ENCODE measurements around the gene GJD2.

Gene GJD2

DNA sequence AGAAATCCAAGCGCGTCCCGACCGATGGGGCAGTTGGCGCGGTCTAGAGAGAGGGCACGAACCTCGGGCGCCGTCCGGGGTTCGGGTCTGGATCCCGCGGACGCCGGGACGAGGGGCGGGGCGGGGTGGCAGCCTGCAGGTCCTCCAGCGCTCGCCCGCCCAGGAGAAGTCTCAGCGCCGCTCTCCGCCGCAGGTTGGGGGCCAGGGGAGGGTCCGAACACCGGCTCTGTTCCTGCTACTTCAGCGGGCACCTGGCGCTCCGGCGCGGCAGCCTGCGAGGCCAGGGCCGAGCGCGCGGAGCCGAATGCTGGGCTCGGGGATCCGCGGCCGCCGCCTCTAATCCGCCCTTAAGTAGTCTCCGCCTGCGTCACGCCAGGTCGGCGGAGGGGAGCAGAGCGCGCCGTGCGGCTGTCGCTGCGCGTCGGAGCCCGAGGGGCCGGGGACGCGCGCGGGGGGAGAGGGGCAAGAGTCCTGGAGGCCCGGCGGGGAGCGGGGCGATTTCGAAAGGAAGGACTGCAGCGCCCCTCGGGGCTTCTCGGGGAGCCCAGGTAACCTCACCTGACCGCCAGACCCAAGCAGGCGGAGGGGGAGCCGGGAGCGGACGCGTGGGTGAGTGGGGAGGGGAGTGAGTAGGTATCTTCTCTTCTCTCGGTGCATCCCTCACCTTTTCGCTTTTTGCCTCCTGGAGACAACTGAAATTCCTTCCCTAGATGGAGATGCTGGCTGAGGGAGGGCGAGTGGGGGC, at the start of gene GJD2:
Gene GJD2 (minus strand): TSS at position 325 of the 745 bp plus-strand sequence. CDS start 510 bp downstream, outside the sequence.
- DNase-seq (ENCODE audit: low read depth), result no peak

DNA sequence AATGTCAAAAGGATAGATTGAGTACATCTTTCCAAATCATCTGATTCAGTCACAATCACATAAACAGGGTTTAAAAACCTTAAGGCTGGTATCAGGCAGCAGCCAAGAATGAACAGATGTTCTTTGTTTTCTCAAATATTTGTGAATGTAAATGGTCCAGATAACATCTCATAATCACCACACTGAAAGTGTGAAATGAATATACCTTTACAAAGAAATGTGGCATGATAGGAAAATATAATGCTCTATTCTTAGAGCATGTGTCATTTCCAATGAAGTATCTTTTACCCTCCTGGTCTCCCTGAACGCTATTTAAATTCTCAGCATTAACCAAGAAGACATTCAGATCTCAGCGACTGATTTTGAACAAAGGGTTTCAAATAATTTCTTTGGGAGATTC, 49.3 kb upstream of the GJD2 start:
- no peak for DNase-seq (ENCODE audit: low read depth)

DNA sequence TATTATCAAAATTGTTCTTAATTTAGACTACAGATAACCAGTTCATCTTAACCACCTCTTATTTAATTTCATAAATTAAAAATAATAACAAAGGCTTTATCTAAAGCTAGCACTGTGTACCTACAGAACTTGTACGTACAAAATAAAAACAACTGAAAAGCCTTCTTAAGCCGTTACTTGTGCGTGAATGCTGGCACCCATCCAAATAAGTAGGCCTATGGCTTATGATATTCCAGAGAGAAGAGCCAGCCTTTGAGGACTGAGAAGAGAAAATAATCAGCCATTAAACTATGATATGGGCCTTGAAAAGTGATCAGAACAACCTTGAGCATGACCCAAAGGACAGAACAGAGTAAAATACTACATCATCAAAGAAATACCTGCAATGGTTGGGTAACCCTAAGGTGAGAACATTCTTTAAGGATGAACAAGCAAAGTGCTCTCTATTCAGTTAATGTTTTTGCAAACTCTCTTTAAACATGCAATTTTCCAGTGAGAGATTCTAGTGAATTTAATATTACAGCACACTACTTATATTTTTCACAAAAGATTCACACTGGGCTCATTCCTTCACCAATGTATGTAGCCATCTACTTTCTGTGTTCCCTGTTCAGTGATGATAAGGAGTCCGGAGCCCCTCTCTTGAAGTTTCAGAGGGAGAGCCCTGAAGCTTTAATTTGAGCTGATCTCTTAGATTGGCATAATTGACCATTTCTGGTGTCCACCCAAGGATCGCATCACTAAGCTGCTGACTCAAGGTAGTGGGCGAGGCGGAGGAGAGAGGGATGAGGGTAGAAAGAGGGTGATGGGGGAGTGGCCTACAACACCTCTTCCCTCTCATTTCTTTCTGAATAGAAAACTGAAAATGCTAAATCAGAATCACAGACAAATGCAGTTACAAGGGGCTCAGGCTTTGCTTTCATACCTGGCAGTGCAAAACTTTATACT, 48.3 kb upstream of the GJD2 start:
- DNase-seq (ENCODE audit: low read depth), result no peak

DNA sequence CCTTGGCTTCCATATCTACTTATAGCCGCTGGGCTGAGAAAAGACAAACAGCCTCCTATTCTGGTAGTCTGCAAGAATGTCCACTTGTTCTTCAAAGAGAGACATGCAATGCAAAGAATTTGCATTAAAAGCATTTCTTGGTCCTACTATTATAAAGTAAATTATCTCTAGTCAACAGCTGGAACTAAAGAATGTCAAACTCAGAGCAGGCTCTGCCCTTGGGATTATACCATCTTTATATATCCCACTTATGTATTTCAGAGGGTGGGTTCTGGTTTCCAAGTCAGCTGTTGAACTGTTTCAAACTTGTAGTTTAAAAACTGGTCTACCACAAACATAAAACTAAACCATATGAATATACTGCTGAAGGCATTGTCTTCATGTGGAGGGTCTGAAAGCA, 47.6 kb upstream of the GJD2 start:
- DNase-seq (ENCODE audit: low read depth), result no peak

DNA sequence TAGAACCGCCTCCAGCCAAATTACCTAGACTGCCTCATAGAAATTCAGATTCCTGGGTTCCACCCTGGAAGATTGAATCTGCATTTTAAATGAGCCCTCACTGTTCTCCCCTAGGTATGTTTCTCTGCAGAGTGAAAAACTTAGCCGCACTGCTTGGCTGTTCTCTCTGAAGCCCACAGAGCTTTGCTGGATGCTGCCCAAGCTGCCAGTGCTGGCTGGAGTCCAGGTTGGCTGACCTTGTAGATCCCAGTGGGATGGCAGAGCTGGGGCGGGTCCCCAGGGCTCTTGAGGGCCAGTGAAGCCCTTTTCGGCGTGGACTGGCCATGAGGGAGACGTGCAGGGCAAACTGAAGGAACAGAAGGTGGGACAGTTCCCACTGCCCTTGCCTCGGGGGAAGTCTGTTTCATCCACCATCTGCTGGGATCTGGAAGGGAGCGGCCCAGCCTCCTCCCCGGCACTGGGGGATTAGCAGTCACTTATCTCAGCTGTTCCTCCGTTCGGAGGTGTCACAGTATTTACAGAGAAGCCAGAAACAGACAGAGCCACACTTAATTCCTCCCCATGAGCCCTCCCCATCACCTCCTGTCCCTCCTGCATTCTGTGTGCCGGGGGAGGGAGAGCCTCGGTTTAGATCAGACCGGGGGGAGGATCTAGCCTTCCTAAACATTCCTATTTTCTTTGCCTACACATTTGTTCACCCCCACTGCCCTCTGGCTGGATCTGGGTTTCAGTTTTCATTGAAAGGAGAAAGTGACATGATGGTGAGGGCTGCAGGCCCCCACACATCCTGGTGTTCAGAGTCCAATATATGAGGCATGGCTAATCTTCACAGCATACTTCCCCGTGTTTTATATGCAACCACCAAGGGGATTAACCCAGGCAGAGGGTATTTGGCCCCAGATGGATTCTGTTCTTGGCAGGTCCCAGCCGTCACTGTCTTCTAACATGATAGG, 44.6 kb upstream of the GJD2 start:
- DNase-seq (ENCODE audit: low read depth), result no peak

DNA sequence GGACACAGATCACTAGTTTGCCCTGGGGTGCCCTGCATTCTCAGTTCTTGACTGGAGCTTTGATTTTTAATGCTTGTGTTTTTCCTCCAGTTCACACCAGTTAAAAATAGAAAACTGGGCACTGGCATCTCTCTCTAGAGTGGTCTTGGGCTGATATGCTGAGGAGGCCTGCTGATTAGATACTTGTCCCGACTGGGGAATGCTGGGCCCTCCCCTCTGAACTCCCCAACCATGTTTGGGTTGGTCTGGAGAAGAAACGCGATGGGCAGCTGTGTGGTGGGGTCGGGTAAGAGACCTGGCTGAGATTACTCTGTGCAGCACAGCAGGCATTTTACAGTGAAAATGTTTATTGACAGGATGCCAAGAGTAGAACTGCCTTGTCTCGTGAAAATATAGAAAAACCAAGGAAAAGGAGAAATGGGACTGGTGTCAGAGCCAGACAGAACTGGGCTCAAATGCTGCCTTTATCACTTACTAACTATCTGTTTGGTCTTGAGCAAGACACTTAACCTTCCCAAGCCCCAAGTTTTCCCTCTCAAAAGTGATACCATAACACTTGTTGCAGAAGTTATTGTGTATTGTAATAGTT, 42.1 kb upstream of the GJD2 start:
- no peak for DNase-seq (ENCODE audit: low read depth)

DNA sequence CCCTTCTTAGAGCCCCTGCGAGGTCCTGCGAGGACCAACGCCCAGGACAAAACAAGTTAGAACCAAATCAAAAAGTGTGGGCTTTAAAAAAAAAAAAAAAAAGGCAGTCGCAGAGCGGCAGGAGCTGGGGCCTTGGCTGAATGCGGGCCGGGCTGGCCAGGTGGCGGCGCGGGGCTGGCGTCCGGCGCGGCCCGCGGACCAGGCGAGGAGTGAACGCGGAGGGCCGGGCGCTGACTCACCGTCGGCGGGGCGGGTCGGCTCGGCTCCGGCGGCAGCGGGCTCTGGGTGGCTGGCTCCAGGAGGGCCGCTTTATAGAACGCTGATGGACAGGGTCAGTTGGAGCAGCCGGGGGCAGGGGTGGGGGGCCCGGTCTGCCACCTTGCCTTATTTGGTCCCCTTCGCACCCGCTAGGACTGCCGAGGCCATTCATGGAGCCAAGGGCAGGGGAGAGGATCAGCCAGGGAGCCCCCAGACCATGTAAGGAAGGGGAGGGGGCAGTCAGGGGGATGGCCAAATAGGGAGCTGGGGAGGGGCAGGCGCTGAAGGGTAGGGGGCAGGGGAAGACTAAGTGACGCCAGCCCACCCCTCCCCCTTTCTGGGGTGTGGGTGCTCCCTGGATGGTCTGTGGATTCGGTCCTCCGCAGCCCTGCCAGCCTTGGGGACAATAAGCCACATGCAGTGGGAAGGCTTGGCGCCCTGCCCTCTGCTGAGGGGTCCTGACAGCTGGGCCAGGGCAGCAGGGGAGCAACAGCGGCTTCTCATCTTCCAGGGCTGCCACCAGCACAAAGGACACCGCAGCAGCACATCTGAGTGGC, 40.7 kb upstream of the GJD2 start, which contains the start of gene ACTC1:
Gene ACTC1 (minus strand): TSS at position 283 of the 815 bp plus-strand sequence. CDS start 741 bp downstream, outside the sequence.
- DNase-seq (ENCODE audit: low read depth), result no peak

DNA sequence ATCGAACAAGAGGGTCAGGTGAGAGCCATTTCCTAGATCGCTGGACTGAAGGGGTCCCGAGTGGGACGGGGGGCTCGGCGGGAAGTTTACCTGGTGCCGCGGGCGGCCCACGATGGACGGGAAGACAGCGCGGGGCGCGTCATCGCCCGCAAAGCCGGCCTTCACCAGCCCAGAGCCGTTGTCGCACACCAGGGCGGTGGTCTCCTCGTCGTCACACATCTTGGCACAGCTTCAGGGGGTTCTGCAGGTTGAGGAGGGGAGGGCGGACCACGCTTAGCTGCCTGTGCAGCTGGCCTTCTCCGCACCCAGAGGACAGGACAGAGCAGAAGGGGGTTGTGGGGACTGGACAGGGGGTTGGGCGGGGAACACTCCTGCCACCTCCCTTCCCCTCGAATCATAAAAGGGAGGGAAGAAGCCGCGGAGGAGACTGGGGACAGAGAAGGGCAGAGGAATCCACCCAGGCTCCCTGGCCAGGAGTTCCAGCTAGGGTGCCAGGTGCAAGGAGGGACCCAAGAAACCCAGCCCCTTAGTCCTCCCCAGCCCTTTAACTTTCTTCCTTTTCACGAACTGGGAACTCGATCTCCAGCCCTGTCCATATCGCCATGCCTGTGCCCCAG, 39.9 kb upstream of the GJD2 start:
- no peak for DNase-seq (ENCODE audit: low read depth)

DNA sequence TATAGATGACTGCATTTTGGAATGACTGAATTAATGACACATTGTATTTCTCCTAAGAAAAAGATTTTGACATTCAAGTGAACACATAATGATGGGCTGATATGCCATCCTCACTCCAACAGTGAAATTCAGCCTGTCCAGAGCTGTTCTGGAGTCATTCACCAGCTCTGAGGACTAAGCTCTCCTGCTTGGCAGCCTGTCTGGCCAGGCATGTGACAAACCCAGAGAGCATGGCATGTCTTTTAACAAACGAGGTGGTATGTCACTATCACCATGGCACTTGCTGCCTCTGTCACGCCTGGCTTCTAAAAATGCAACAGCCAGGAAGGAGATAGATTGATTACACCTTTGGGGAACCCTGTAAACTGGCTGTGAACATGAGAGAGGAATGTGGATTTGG, 39.1 kb upstream of the GJD2 start:
- DNase-seq (ENCODE audit: low read depth), result no peak

DNA sequence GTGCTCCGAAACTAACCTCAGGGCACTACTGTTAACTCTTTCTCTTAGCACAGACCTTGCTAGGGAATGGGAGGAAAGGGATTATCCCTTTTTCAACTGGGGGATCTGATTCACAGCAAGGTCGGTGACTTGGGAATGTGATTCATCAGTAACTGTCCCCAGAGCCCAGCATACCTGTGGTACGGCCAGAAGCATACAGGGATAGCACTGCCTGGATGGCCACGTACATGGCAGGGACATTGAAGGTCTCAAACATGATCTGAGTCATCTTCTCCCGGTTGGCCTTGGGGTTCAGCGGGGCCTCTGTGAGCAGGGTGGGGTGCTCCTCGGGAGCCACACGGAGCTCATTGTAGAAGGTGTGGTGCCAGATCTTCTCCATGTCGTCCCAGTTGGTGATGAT, 38.3 kb upstream of the GJD2 start:
- no peak for DNase-seq (ENCODE audit: low read depth)

DNA sequence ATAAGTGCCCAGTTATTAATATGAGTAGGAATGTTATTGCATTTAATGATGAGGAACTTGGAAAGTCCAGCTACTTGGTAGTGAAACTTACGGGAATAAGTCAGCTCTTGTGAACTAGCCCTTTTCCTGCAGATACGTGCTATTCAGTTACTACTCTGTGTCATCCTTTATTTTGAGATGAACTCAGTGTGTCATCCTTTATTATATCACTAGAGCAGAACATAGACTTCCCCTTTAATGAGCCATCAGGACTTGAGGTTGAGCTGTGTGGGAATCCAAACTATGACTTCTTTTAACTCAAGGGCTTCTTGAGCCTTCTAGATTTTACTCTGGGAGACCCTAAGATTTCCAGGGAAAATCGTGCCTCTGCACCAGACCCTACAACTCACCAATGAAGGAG, 36.9 kb upstream of the GJD2 start:
- no peak for DNase-seq (ENCODE audit: low read depth)

DNA sequence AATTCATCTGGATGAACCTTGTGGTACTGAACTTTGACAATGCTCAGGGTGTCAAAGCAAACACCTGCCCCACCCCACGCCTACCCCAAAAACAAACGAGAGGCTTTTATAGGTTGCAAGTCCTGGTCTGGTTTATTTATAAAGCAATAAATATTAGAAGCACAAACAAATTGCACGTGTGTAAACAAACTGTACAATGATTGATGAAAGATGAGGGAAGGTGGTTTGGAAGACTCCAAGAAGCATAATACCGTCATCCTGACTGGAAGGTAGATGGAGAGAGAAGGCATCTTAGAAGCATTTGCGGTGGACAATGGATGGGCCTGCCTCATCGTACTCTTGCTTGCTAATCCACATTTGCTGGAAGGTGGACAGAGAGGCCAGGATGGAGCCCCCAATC, 35.3 kb upstream of the GJD2 start:
- DNase-seq (ENCODE audit: low read depth), result no peak

DNA sequence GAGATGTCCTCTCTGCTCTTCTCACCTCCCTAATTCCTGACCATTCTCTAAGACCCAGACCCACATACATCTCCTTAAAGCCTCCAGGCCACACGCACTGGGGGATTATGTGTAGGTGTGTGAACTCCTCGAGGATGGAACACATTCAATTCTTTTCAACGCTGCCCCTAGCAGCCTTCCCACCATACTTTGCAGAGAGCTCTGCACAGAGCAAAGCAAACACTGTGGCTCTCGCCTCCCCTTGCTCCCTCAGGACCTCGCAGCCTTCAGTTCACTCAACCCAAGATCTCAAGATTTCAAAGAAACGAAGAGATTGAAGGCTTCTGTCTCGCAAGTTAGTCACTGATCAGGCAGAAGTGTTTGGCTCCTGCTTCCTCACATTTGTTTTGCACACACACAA, 34.5 kb upstream of the GJD2 start:
- no peak for DNase-seq (ENCODE audit: low read depth)

DNA sequence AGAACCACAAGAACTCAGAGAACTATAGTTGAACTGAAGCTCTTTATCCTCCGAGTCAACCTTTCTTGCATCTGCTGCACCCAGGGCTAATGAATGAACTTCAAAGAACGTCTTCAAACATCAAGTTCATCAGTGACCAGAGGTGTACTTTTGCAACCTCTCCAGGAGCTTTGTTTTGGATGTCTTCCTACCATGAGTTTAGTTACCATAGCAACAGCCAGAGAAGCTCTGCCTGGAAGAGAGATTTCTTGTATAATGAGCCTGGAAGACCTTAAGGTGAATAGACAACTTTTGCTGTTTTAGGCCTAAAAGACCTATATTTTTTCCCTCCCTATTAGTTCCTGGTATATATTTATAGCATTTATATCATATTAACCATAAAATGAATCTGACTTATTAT, 31.4 kb upstream of the GJD2 start:
- no peak for DNase-seq (ENCODE audit: low read depth)

DNA sequence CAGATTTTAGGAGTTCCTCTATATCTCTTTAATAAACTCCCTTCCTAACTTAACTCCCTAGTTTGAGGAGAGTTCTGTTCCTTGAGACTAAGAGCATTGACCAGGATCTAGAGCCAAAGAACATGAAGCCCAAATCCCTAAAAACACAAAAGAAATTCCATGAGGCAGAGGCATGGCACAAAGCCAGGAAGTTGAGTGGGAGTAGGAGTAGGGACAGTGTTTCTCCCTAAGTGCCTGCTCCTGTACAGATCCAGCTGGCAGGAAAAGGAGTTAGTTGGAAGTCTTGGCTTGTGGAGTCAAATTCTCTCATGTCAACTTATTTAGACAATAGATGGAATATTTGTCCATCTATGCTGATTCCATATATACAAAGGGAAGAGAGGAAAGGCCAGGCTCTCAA, 29.2 kb upstream of the GJD2 start:
- DNase-seq (ENCODE audit: low read depth), result no peak

DNA sequence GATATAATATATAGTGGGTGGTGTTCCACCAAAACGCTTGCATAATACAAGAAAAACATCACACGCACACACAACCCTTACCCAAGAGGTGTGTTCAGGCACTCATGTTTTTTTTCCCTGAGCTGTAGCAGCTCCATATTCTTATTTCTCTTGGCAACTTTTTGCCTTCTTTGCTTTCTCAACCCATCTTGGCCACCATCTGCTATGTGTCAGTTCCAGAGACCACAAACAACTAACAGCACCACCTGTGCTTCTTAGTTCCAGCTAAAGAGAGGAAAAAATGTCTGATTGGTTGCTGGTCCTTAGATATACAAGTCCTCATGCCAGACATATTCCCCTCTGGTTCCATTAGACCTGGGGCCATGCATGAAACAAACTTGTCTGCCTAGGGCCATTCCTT, 28.6 kb upstream of the GJD2 start:
- DNase-seq (ENCODE audit: low read depth), result no peak

DNA sequence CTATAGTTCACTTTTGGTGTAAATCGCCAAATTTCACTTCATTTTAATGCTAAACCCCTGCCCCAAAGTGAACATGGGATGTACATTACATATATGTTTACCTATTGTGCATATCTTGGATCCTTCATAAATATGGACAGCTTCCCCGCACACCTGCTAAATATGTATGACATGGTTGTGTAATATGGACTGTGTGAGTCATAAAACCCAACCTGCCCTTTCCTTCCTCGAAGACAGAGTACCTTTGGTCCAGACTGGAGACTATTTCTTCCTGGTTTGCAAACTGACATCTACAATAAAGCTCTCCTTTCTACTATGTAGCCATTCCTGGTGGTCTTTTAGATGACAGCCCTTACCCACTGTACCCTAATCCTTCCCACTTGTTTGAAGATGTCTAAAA, 28.1 kb upstream of the GJD2 start:
- DNase-seq (ENCODE audit: low read depth), result no peak

DNA sequence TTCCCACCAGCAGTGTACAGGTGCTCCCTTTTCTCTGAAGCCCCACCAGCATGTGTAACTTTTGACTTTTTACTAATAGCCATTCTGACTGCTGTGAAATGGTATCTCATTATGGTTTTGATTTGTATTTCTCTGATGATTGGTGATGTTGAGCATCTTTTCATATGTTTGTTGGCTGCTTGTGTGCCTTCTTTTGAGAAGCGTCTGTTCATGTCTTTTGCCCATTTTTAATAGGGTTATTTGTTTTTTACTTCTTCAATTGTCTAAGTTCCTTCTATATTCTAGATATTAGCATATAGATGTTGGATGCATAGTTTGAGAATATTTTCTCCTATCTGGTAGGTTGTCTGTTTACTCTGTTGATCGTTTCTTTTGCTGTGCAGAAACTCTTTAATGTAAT, 25.9 kb upstream of the GJD2 start:
- DNase-seq (ENCODE audit: low read depth), result no peak

DNA sequence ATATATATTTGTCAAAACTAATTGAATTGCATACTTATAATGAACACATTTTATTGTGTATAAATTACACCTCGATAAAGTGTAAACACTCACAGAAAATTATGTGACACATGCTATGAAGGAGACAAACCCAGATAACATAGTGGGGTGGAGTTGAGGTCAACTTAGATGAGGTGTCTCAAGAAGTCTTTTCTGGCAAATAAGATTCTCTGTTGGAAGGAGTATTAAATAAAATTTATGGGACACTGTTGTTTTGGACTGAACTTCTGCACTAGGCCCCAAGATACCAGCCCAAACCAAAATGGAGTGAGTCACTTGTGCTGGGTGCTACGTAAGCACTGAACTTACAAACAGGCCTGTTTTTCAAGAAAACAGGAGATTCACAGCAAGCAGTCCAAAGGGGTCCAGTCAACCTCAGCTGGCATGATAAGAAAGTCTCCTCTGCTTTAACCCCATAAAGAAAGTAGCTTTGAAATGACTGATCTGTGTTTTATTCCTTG, 21.9 kb upstream of the GJD2 start:
- DNase-seq (ENCODE audit: low read depth), result no peak

DNA sequence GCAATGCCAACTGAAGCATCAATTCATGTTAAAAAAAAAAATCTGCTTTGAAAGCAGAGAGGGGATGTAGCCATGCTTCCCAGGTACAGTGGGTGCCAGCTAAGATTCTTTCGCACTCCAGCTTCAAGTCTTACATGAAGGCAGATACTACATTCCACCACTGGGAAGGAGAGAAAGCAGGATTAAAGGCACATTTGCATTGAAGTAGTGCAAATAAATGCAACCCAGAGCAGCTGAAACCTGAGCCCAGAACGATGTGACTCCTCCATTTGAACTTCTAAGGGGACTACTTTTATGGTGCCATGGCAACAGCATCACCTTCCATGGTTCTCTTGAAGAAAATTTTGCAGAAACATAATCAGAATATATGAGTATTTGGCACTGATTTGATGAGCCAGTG, 19.1 kb upstream of the GJD2 start:
- no peak for DNase-seq (ENCODE audit: low read depth)

Data from stimulated activated CD8-positive, alpha-beta memory T cell treated with anti-CD3 and anti-CD28 coated beads, Interleukin-4, amount 100 ng/mL, for 24 hours (primary cell).